BJ (cell line): ENCODE measurements around the gene FRZB. TPM values are rescaled to one million over a fixed set of nuclear protein-coding genes. Genes with fewer than 3 reads are reported as not detected.

Experiments
- CTCF ChIA-PET: fragments of 350-600 bp; formaldehyde crosslinking; extraction: SDS; loops from one replicate; lab custom pipeline; 2021; ENCODE audit warnings: antibody characterized with exemption, inconsistent platforms; lab: Yijun Ruan, JAX
- POLR2A ChIA-PET: fragments of 300-600 bp; sonication (Branson Sonifier 250); formaldehyde crosslinking; extraction: SDS; loops from one replicate; lab custom pipeline; 2021; ENCODE audit warnings: antibody characterized with exemption; lab: Charles Lee
- DNase-seq: peaks from one replicate; pipeline ENCODE4 v3.0.0-alpha.2; 2011; ENCODE audit warnings: low read depth
- H3K27me3 ChIP-seq: 2 replicates; pipeline ENCODE4 v1.6.0; 2011; ENCODE audit warnings: low read length; ENCODE audit not compliant: control insufficient read depth, insufficient read depth
- H3K36me3 ChIP-seq: 2 replicates; pipeline ENCODE4 v1.5.1; 2011; ENCODE audit warnings: low read length; ENCODE audit not compliant: control insufficient read depth, insufficient read depth
- H3K4me3 ChIP-seq: 2 replicates; pipeline ENCODE4 v1.5.1; 2011; ENCODE audit warnings: low read depth, mild to moderate bottlenecking, control low read depth, low read length
- polyA plus RNA-seq: library from polyadenylated mRNA; depleted of rRNA; stranded (reverse); fragments of >200 nt; gene quantifications from 2 replicates; pipeline ENCODE4 v1.2.3, GENCODE V29; 2011
- TF ChIP-seq, protein P1 (sequence below): IDR thresholded peaks from 2 replicates; pipeline ENCODE4 v1.5.1; 2011; ENCODE audit warnings: low read depth, mild to moderate bottlenecking, control low read depth, inconsistent platforms, low read length, moderate library complexity; ENCODE audit not compliant: insufficient read depth

FRZB gene
- polyA plus RNA-seq, 1 experiment, result 0.28 TPM

GRCh38 chr2:182904844-182905243 lies 38.4 kb upstream of the FRZB start:
- H3K4me3 ChIP-seq, result no peak overlapping the region
- CTCF ChIA-PET, result no interaction called here
- no peak for DNase-seq
- H3K27me3 ChIP-seq, result no peaks in the 10 kb centered on the region
- POLR2A ChIA-PET, result no interaction called here
- no peaks in the 10 kb centered on the region for H3K36me3 ChIP-seq
- TF ChIP-seq, protein P1, sequence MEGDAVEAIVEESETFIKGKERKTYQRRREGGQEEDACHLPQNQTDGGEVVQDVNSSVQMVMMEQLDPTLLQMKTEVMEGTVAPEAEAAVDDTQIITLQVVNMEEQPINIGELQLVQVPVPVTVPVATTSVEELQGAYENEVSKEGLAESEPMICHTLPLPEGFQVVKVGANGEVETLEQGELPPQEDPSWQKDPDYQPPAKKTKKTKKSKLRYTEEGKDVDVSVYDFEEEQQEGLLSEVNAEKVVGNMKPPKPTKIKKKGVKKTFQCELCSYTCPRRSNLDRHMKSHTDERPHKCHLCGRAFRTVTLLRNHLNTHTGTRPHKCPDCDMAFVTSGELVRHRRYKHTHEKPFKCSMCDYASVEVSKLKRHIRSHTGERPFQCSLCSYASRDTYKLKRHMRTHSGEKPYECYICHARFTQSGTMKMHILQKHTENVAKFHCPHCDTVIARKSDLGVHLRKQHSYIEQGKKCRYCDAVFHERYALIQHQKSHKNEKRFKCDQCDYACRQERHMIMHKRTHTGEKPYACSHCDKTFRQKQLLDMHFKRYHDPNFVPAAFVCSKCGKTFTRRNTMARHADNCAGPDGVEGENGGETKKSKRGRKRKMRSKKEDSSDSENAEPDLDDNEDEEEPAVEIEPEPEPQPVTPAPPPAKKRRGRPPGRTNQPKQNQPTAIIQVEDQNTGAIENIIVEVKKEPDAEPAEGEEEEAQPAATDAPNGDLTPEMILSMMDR, result no peak

- Histone ChIP-seq H3K27me3 (no peaks in the 10 kb centered on the region), H3K36me3 (no peaks in the 10 kb centered on the region), H3K4me3 (no peak overlapping the region)
- TF ChIP-seq, protein P1, result no peak
- ChIA-PET POLR2A (no interaction called here), CTCF (interaction anchor here (1.4 kb wide), 1 partner anchor 12 kb away, joined by 4 read pairs; no protein-coding TSS in a partner anchor)
- no peak for DNase-seq
These were observed 37.1 kb upstream of the FRZB start for GRCh38 chr2:182903566-182903965.

DNA sequence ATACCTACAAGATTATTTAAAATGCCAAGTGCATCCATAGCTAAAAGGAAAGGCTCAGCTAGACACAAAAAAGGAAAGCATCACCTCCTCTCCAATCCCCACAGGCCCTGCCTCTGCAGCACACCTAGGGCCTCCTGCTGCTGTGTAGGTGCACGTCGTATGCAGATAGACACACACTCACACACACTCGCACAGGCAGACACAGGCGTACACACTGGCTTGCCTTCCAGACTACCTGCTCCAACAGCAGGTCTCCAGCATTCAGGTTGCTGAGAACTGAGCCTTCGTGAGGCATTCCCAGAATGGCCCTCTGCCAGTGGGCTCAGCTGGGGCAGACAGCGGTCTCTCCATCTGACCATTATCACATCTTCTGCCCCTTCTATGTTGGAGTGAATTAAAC lies 35.3 kb upstream of the FRZB start:
- ChIA-PET CTCF (no interaction called here), POLR2A (no interaction called here)
- Histone ChIP-seq H3K4me3 (no peak overlapping the region), H3K36me3 (no peaks in the 10 kb centered on the region), H3K27me3 (no peaks in the 10 kb centered on the region)
- no peak for DNase-seq
- TF ChIP-seq, protein P1, result no peak

DNA sequence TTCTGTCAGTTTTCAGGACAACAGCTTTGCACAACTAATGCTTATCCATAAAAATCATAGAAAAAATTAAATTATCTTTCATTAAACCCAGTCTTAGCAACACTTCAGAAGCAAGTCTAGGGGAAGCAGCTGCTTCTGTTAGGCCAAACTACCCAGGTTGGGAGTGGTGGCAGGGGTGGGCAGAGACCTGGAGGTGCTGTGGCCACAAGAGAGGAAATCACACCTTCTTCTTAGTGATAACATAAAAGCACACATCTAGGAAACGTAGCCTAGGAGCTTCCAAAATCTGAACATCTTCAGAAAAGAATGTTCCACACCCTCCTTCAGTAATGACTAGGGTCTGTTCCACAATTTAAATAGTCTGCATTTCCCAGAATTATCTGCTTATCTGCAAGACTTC lies 32.3 kb upstream of the FRZB start:
- Histone ChIP-seq H3K4me3 (no peak overlapping the region), H3K27me3 (no peaks in the 10 kb centered on the region), H3K36me3 (no peaks in the 10 kb centered on the region)
- ChIA-PET CTCF (no interaction called here), POLR2A (no interaction called here)
- DNase-seq, result no peak
- TF ChIP-seq, protein P1, result no peak

DNA sequence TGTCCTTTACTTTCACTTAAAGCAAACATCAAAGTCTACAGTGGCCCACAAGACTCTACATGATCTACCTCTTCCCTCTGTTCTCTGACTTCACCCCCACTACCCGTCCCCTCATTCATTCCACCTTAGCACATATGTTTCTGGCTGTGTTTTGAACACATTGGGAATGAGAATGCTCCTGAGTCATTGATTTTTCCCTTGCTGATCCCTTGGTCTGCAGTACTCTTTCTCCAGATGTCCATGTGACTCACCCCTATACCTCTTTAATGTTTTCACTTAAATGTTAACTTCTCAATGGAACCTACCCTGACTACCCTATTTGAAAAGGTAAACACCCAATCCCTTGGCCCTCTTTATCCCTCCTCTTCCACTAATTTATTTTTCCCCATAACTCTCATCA lies 30.7 kb upstream of the FRZB start:
- Histone ChIP-seq H3K27me3 (no peaks in the 10 kb centered on the region), H3K36me3 (no peaks in the 10 kb centered on the region), H3K4me3 (no peak overlapping the region)
- TF ChIP-seq, protein P1, result no peak
- DNase-seq, result no peak
- CTCF ChIA-PET, result no interaction called here
- POLR2A ChIA-PET, result no interaction called here
